ENCODE data around the gene DCAF5.

GRCh38 chr14:69079188-69079742, 73.7 kb downstream of the DCAF5 start:
- TF ChIP-seq CTCF (IDR thresholded peaks at IDR 0.05) = no peak
- no peak for TF ChIP-seq POLR2A (IDR thresholded peaks at IDR 0.05)
